HG02973 (cell line): Measurements from ENCODE around the gene LRRK1.

Experiments
- ATAC-seq: cut with Tn5 transposase; IDR thresholded peaks from one replicate; pipeline ENCODE4 v1.9.1; 2021; ENCODE audit warnings: moderate library complexity; ENCODE audit not compliant: unreplicated experiment

LRRK1 gene

DNA sequence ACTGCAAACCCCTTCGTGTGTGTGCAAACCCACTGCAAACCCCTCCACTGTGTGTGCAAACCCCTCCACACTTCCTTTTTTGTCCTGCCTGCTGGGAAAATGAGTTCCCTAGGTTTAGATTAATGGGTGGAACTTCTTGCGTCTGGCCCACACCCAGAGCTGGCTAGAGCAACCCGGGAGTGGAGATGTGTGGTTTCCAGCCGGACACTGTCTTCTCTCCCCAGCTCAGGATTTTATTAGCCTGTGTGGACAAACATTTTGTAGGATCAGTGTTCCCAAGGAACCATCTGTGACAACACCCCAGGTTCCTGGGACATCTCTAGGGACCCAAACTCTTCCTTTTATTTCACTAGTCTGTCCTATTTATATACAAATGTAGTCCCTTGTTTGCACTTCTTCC is 9.6 kb upstream of the LRRK1 start:
- ATAC-seq = no peak

DNA sequence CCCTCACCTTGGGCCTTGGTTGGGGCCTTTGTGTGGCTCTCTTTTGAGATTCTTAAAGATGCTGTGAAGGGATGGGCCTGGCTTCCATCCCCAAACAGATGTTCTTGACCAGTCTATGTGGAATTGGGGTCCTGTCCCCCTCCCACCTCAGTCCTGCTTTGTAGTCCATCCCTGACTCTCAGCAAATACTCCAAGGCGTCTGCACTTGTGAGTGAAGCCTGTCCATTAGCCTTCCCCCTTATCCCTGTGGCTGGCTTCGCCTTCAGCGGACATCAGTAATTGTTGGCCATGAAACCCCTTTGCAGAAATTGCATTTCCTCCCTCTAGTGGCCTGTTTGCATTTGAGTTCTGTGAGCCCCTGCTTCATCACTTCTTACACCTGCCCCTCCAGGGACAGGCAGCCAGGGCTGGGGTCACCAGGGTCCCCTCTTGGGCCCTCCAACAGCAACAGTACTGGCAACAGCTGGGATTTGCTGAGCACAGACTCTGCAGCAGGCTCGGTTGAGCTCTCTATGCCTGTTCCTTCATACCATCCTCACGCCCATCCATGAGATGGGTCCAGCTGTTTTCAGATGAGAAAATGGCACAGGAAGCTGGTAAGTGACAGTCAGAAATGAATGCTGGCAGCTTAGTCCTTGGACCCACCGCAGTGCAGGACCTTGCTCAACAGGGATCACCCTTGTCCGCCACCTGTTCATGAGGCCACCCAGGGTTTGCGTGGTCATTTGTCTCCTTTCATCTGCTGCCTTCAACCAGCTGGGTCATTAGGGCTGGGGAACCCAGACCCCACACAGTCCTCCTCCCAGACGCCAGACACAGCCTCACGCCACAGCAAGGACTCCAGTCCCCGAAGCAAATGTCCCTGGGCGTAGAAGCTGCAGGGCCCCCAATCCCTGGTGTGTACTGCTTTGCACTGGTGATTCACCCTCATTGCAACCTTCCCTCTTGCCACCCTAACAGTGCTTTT is 8.9 kb upstream of the LRRK1 start:
- ATAC-seq = no peak

DNA sequence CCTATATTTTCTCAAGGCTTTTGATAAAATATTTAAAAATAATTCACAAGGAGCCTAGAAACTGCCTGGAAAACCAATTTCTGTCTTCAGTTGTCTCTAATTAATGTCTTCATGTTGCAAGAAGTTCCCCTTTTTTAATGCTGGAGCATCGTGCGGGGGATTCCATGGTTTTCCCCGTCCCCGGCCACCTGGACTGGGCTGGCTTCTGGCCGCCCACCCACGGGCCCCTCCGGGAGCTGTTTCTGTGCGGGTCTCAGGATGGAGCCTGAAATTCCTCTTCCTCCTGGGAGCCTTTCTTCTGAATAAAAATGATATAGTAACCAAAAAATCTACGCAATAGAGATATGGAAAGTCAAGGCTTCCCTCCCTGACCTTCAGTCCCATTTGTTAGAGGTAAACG is 8.1 kb upstream of the LRRK1 start:
- no peak for ATAC-seq

DNA sequence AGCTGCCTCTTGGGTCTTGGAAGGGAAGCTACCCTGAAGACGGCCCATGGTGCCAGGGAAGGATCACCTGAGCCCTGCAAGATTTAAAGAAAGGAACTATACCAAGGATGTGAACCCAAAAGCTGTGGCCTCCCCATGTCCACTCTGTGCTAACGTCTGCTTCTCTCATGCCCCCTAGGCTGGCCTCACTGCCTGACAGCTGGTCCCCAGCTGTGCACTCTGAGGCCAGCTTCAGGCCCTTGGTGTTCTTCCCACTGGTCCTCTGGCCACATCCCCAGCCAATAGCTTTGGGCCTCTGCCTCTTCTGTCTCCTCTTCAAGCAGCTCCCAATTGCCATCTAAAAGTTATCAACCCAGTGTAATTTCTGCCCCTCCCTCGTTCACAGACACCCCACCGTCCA is 5.2 kb upstream of the LRRK1 start:
- ATAC-seq = no peak

- ATAC-seq = no peak
Measured at GRCh38 chr15:100914876-100915275, 4.3 kb upstream of the LRRK1 start.

GRCh38 chr15:100918034-100918689 is 995 bp upstream of the LRRK1 start:
- peak; percentile 62 for ATAC-seq

GRCh38 chr15:100919481-100920405 is 586 bp downstream of the LRRK1 start:
- no peak for ATAC-seq

GRCh38 chr15:100920516-100921135 is 1.5 kb downstream of the LRRK1 start:
- ATAC-seq = no peak

DNA sequence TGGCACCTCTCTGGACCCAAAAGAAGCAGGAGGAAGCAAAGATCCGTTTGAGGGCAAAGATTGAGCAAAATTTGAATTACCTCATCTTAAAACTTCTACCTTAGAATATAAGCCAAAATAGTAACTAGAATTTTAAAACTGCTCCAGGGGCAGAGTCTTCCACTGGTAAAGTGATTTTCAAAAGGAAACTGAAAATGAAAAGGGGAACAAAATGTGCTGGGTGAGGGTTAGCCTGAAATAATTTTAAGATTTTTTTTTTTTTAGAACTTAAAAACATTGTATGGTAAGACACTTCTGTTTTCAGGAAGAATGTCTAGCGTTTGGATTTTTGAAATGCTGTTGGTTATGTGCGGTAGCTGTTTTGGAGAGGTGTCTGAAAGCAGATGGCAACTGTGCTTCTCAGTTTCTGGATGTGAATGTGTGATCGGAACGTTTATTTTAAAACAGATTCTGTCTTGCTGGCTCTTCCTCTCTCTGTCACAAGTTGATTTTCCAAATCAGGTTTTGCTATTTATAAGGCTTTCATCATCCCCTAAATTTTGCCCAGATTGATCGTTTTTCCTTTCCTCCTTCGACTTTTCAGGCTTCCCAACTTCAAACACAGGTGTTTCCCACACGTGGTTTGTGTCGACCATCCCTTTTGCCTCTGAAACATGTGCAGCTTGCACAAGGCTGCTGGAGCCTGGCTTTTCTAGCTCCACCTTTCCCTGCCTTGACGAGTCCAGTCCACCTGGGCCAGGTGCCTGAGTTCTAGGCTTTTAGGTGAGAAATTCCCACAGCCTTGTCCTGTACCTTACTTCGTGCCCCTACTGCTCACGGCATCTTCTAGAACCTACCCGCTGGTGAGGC is 3.3 kb downstream of the LRRK1 start:
- no peak for ATAC-seq

DNA sequence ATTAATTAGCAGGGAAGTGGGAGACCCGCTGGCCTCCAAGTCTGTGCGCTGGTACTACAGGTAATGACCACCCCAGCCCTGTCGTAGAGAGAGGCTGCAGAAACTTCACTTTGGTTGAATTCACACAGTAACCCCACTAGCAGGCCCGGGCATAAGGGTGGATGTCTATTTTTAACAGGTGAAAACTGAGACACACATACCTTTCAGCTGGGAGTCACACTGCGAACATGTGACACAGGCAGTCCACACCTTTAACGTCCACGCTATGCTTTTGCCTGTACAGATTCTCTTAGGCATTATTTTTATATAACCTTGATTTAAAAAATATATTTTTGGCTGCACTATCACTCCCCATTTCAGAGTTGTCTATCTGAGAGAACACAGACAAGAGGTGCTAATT is 3.9 kb downstream of the LRRK1 start:
- no peak for ATAC-seq

GRCh38 chr15:100923902-100924301 is 4.7 kb downstream of the LRRK1 start:
- ATAC-seq = no peak

- no peak for ATAC-seq
Measured at GRCh38 chr15:100924436-100924835, 5.3 kb downstream of the LRRK1 start.

DNA sequence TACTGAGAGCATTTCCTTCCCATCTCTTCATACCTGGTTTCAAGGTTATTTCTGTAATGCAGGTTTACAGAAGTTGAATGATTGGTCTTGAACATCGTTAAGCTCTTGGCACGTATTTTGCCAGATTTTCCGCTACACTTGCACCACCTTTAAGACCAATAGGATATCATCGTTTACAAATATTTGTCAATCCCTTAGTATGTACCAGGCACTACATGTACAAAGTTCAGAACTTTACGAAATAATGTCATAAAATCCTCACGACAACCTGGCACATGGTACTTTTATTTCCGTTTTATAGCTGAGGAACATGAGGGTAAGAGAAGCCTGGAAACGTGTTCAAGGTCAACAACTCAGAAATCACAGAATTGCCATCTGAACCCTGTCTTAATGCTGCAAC is 6.3 kb downstream of the LRRK1 start:
- ATAC-seq = no peak

- peak; percentile 41 for ATAC-seq
Measured at GRCh38 chr15:100926258-100926657, 7.1 kb downstream of the LRRK1 start.

DNA sequence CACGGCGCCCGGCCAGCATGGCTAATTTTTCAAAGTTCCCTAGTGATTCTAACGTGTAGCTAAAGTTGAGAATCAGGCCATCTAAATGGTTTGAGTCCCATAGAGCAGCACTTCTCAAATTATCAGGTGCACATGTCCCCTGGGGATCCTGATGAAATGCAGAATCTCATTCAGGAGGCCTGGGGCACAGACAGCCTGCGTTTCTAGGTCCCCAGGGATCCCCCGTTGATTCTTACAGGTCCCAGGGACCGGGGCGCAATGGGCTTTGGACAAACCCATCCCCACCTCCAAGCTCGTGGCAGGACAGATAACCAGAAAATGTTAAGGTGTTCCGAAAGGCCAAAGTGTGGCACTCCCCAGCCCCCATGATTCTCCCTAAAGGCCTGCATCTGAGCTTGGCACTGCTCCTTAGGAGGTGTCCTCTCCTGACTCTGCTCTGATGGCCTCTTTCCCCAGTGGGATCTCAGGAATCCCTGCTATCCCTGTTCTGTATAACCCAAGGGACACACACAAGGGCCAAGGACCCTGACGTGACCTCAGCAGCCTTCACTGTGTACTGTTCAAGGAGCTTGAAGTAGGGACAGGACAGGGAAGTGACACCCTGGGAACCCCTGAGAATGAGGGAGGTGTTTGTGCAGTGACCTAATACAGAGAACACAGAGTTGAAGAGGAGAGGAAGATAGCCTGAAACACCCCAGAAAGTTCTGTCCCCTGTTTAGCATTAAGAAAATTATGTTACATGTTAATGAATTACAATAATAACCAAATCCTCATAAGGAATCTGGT is 8.0 kb downstream of the LRRK1 start:
- no peak for ATAC-seq

DNA sequence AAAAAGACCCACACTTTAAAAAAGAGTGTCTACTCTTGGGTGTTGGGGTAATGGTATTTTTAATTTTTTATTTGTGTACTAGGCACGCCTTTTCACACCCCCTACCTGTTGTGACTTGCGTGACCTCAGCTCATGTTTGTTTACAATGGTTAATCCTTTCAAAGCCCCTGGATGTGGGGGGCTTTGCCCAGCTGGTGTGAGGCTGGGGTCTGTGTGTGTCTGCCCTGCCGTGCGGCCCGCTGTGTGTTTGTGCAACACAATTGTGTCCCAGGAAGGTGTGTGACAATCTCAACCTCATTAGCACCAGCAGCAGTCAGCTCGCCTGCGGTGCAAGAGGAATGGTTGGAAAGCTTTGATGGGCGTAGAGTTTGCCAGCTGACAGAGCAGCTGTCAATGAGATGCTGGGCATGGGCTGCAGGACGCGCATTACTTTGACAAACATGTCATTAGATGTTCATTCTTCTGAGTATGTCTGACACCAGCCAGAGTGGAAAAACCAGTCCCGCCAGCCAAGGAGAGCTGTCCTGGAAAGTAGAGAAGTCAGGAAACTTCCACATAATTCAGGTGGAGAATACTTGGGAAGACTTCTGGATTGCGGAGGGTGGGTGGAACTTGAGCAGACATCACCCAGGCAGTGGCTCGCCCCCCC is 9.6 kb downstream of the LRRK1 start:
- no peak for ATAC-seq

GRCh38 chr15:100929641-100930042 is 10.5 kb downstream of the LRRK1 start:
- peak; percentile 35 for ATAC-seq

GRCh38 chr15:100930306-100930848 is 11.2 kb downstream of the LRRK1 start:
- ATAC-seq = no peak
